GM12878 (cell line): Measurements from ENCODE around the gene RPL3. TPM values are rescaled to one million over a fixed set of nuclear protein-coding genes. Genes with fewer than 3 reads are reported as not detected.

Source experiments
- BCL3 ChIP-seq: IDR thresholded peaks from 2 replicates; pipeline ENCODE4 v1.6.1; 2011; ENCODE audit warnings: borderline replicate concordance, low read depth, mild to moderate bottlenecking, moderate library complexity, low read length; ENCODE audit not compliant: insufficient read depth, poor library complexity, severe bottlenecking
- CBX3 ChIP-seq: fragments of 200-600 bp; sonication (generic); IDR thresholded peaks from 2 replicates; pipeline ENCODE4 v1.6.1; 2016; ENCODE audit warnings: low read depth, borderline replicate concordance
- MYB ChIP-seq: fragments of 150-350 bp; IDR thresholded peaks from 2 replicates; pipeline ENCODE4 v1.6.1; 2014; ENCODE audit warnings: mild to moderate bottlenecking, low read depth, low read length, borderline replicate concordance
- PAX5 ChIP-seq: IDR thresholded peaks from 2 replicates; pipeline ENCODE4 v1.6.1; 2011; ENCODE audit warnings: low read depth, low read length, borderline replicate concordance
- RUNX3 ChIP-seq: IDR thresholded peaks from 2 replicates; pipeline ENCODE4 v1.6.1; 2012; ENCODE audit warnings: low read length, inconsistent platforms
- SIN3A ChIP-seq: IDR thresholded peaks from 2 replicates; pipeline ENCODE4 v1.6.1; 2012; ENCODE audit warnings: low read depth, low read length, improper control_type of control experiment
- SRF ChIP-seq, 2 experiments: IDR thresholded peaks; 2 replicates each; pipeline ENCODE4 v1.6.1; 2011; ENCODE audit warnings: low read depth in 2 of 2, low read length in 2 of 2, mild to moderate bottlenecking in 1 of 2, moderate library complexity in 1 of 2
- STAT1 ChIP-seq: fragments of 450-650 bp; conservative IDR thresholded peaks from 2 replicates; pipeline ENCODE4 v1.6.1; 2014; ENCODE audit warnings: antibody characterized with exemption, mild to moderate bottlenecking
- USF2 ChIP-seq: IDR thresholded peaks from 2 replicates; pipeline ENCODE4 v1.6.1; 2011; ENCODE audit warnings: low read depth, low read length, improper control_type of control experiment, borderline replicate concordance
- ZNF622 ChIP-seq: fragments of 450-650 bp; IDR thresholded peaks from 2 replicates; pipeline ENCODE4 v1.6.1; 2017; ENCODE audit warnings: mild to moderate bottlenecking, inconsistent platforms
- polyA plus RNA-seq, 11 experiments: library from polyadenylated mRNA; depleted of rRNA in 4 of 11; unstranded in 6 of 11; stranded (reverse) in 5 of 11; fragments of >200 nt; fragmentation: Nextera tagmentation in 4 of 11; fragmentation: Illumina TruSeq in 1 of 11; extraction: Ambion mirVana in 4 of 11; extraction: Trizol in 1 of 11; gene quantifications; 1 replicate in 1 of 11; 2 replicates in 10 of 11; pipeline versions ENCODE4 v1.2.1 to v1.2.3, GENCODE V29; 2011 to 2016; ENCODE audit warnings: inconsistent platforms in 2 of 11, missing spikeins in 2 of 11, low read depth in 1 of 11
- total RNA-seq, 4 experiments: library from RNA; depleted of rRNA in 3 of 4; stranded (reverse); fragments of >200 nt in 3 of 4; fragmentation: Illumina TruSeq in 1 of 4; extraction: Trizol in 1 of 4; gene quantifications; 2 replicates each; pipeline versions ENCODE4 v1.2.1 to v1.2.3, GENCODE V29; 2013 to 2021
- TF ChIP-seq, protein P1 (sequence below): fragments of 450-650 bp; IDR thresholded peaks from 2 replicates; pipeline ENCODE4 v1.6.1; 2018; ENCODE audit warnings: borderline replicate concordance, mild to moderate bottlenecking; ENCODE audit not compliant: partially characterized antibody
- TF ChIP-seq, protein P2 (sequence below): fragments of 450-650 bp; IDR thresholded peaks from 2 replicates; pipeline ENCODE4 v1.6.1; 2018; ENCODE audit warnings: mild to moderate bottlenecking, low read depth, moderate library complexity; ENCODE audit not compliant: partially characterized antibody
- TF ChIP-seq, protein P3 (sequence below): IDR thresholded peaks from 2 replicates; pipeline ENCODE4 v1.6.1; 2012; ENCODE audit warnings: mild to moderate bottlenecking, low read depth, low read length

Gene RPL3
- total and polyA plus RNA-seq, 10 of the 15 experiments (the other 5 are each of a cell fraction or from before 2014, with no cell fraction given), result 1,534 to 6,791 (median 3,992) TPM

DNA sequence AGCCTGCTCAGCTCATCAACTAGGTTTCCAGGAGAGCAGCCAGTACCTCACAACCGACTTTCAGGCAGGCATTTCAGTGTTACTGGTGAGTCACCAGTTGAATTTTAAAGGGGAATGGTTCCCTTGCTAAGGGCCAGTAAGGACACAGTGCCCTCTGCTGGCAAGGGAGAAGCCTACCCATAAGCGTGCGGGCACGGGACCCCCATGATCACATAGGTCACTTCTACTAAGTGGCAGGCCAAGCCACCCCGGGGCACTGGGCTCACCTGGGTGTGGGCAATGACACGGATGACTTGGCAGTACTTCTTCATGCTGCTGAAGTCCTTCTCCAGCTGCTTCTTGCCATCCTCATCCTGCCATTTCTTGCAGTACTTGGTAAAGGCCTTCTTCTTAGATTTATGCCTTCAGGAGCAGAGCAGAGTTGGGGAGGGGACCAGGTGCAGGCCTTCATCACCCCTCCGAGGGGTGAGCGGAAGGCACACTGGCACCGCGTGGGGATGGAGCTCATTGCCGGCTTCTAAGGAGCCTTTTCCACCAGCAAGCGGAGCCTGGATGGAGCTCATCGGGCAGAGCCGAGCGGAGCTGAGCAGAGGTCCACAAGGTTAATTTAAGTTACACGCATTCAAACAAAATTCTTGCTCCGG is 2.9 kb downstream of the RPL3 start (continued):
- TF ChIP-seq, protein P1, sequence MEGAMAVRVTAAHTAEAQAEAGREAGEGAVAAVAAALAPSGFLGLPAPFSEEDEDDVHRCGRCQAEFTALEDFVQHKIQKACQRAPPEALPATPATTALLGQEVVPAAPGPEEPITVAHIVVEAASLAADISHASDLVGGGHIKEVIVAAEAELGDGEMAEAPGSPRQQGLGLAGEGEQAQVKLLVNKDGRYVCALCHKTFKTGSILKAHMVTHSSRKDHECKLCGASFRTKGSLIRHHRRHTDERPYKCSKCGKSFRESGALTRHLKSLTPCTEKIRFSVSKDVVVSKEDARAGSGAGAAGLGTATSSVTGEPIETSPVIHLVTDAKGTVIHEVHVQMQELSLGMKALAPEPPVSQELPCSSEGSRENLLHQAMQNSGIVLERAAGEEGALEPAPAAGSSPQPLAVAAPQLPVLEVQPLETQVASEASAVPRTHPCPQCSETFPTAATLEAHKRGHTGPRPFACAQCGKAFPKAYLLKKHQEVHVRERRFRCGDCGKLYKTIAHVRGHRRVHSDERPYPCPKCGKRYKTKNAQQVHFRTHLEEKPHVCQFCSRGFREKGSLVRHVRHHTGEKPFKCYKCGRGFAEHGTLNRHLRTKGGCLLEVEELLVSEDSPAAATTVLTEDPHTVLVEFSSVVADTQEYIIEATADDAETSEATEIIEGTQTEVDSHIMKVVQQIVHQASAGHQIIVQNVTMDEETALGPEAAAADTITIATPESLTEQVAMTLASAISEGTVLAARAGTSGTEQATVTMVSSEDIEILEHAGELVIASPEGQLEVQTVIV, result no peak
- no peak for TF ChIP-seq STAT1
- no peak for TF ChIP-seq ZNF622
- no peak for TF ChIP-seq SRF (IDR thresholded peaks at IDR 0.05; ENCODE audit: low read depth in 2 of 2, low read length in 2 of 2)
- no peak for TF ChIP-seq BCL3
- no peak for TF ChIP-seq MYB
- TF ChIP-seq RUNX3, result 0 out of 2 replicates have a peak, but pooled peaks have one; percentile 9
- TF ChIP-seq SIN3A, result no peak
- TF ChIP-seq, protein P2, sequence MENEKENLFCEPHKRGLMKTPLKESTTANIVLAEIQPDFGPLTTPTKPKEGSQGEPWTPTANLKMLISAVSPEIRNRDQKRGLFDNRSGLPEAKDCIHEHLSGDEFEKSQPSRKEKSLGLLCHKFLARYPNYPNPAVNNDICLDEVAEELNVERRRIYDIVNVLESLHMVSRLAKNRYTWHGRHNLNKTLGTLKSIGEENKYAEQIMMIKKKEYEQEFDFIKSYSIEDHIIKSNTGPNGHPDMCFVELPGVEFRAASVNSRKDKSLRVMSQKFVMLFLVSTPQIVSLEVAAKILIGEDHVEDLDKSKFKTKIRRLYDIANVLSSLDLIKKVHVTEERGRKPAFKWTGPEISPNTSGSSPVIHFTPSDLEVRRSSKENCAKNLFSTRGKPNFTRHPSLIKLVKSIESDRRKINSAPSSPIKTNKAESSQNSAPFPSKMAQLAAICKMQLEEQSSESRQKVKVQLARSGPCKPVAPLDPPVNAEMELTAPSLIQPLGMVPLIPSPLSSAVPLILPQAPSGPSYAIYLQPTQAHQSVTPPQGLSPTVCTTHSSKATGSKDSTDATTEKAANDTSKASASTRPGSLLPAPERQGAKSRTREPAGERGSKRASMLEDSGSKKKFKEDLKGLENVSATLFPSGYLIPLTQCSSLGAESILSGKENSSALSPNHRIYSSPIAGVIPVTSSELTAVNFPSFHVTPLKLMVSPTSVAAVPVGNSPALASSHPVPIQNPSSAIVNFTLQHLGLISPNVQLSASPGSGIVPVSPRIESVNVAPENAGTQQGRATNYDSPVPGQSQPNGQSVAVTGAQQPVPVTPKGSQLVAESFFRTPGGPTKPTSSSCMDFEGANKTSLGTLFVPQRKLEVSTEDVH, result no peak
- TF ChIP-seq, protein P3, sequence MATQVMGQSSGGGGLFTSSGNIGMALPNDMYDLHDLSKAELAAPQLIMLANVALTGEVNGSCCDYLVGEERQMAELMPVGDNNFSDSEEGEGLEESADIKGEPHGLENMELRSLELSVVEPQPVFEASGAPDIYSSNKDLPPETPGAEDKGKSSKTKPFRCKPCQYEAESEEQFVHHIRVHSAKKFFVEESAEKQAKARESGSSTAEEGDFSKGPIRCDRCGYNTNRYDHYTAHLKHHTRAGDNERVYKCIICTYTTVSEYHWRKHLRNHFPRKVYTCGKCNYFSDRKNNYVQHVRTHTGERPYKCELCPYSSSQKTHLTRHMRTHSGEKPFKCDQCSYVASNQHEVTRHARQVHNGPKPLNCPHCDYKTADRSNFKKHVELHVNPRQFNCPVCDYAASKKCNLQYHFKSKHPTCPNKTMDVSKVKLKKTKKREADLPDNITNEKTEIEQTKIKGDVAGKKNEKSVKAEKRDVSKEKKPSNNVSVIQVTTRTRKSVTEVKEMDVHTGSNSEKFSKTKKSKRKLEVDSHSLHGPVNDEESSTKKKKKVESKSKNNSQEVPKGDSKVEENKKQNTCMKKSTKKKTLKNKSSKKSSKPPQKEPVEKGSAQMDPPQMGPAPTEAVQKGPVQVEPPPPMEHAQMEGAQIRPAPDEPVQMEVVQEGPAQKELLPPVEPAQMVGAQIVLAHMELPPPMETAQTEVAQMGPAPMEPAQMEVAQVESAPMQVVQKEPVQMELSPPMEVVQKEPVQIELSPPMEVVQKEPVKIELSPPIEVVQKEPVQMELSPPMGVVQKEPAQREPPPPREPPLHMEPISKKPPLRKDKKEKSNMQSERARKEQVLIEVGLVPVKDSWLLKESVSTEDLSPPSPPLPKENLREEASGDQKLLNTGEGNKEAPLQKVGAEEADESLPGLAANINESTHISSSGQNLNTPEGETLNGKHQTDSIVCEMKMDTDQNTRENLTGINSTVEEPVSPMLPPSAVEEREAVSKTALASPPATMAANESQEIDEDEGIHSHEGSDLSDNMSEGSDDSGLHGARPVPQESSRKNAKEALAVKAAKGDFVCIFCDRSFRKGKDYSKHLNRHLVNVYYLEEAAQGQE, result no peak
- TF ChIP-seq PAX5, result no peak
- no peak for TF ChIP-seq USF2
- TF ChIP-seq CBX3, result no peak
